MM.1S (cell line): ENCODE data around the gene UACA.

Experiments
- CTCF ChIP-seq: fragments of 300-600 bp; sonication (generic); IDR thresholded peaks from 2 replicates; pipeline ENCODE4 v1.5.1; 2016; ENCODE audit warnings: antibody characterized with exemption, low read length, mixed read lengths
- EZH2 ChIP-seq: fragments of 300-600 bp; sonication (generic); optimal IDR thresholded peaks from 2 replicates; pipeline ENCODE3; 2017; ENCODE audit warnings: low read depth, mild to moderate bottlenecking, antibody characterized with exemption, low read length, mixed read lengths
- EZH2phosphoT487 ChIP-seq: fragments of 300-600 bp; sonication (generic); IDR thresholded peaks from 2 replicates; pipeline ENCODE4 v1.6.1; 2018; ENCODE audit warnings: antibody characterized with exemption, low read length

GRCh38 chr15:70614221-70614620 is 149.1 kb downstream of the UACA start:
- TF ChIP-seq CTCF (no peak), EZH2phosphoT487 (no peak), EZH2 (no peak)
